ENCODE measurements around the gene EPHB1.

DNA sequence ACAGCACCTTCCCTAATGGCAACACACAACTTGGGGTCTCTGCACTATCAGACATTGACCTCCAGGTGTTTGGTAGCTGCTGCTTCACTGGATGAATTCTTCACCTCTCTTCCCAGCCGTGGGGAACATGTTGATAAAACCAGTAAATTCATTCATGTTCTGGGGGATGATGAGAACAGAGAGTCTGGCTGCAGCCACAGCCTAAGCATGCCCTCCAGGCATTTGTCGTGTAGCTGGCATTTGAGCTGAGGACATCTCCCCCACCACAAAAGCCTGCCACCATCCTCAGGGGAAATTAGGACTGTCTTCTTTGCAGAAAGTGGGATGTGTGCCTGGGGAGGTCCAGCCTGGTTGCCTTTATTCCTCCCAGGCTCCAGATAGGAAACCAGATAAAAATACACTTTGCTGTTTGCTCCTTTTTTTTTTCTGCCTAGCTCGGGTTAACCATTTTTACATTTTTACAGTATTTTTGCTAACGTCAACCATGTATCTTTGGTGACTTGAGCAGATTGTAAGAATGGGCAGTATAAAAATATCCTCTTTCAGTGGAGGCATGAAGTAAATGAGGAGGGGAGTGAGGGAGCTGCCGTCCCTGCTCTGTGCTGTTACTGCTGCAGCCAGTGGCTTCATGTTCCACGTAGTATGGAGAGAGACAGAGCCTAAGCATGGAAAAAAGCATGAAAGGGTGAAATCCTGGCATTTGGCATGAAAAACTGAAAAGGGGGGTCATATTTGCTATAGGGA, 444.0 kb downstream of the EPHB1 start:
- TF ChIP-seq, protein P1, sequence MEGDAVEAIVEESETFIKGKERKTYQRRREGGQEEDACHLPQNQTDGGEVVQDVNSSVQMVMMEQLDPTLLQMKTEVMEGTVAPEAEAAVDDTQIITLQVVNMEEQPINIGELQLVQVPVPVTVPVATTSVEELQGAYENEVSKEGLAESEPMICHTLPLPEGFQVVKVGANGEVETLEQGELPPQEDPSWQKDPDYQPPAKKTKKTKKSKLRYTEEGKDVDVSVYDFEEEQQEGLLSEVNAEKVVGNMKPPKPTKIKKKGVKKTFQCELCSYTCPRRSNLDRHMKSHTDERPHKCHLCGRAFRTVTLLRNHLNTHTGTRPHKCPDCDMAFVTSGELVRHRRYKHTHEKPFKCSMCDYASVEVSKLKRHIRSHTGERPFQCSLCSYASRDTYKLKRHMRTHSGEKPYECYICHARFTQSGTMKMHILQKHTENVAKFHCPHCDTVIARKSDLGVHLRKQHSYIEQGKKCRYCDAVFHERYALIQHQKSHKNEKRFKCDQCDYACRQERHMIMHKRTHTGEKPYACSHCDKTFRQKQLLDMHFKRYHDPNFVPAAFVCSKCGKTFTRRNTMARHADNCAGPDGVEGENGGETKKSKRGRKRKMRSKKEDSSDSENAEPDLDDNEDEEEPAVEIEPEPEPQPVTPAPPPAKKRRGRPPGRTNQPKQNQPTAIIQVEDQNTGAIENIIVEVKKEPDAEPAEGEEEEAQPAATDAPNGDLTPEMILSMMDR (IDR thresholded peaks at IDR 0.05): no peak
- no peak for TF ChIP-seq POLR2A (IDR thresholded peaks at IDR 0.05)
